HG02970 (cell line): Measurements from ENCODE around the gene MAGEA11.
"Not testable (repeated sequence)": the region's sequence is repeated elsewhere in the genome, so short reads cannot be mapped to it uniquely, and the experiment has no call there.

Experiments used
- ATAC-seq: cut with Tn5 transposase; IDR thresholded peaks from one replicate; pipeline ENCODE4 v1.9.1; 2021; ENCODE audit warnings: mild to moderate bottlenecking, moderate library complexity, moderate number of reproducible peaks; ENCODE audit not compliant: unreplicated experiment, low FRiP score

The MAGEA11 gene

GRCh38 chrX:149716632-149717031 lies 4.8 kb downstream of the MAGEA11 start:
- ATAC-seq, result no peak

GRCh38 chrX:149717803-149718202 lies 5.9 kb downstream of the MAGEA11 start:
- no peak for ATAC-seq

GRCh38 chrX:149718757-149719156 lies 6.9 kb downstream of the MAGEA11 start:
- ATAC-seq, result no peak

GRCh38 chrX:149720021-149720689 lies 8.3 kb downstream of the MAGEA11 start:
- no peak for ATAC-seq

- not testable (repeated sequence) for ATAC-seq
Measured at GRCh38 chrX:149721241-149721640, 9.4 kb downstream of the MAGEA11 start.

GRCh38 chrX:149721778-149722177 lies 9.9 kb downstream of the MAGEA11 start:
- no peak for ATAC-seq

- not testable (repeated sequence) for ATAC-seq
Measured at GRCh38 chrX:149723583-149724118, 11.8 kb downstream of the MAGEA11 start.

GRCh38 chrX:149727308-149727707 lies 15.4 kb downstream of the MAGEA11 start:
- ATAC-seq, result not testable (repeated sequence)

GRCh38 chrX:149742269-149742668 lies 30.4 kb downstream of the MAGEA11 start:
- not testable (repeated sequence) for ATAC-seq

GRCh38 chrX:149746390-149747007 lies 34.6 kb downstream of the MAGEA11 start:
- ATAC-seq, result not testable (repeated sequence)

- ATAC-seq, result no peak
Measured at GRCh38 chrX:149757206-149758067, 45.6 kb downstream of the MAGEA11 start.

- ATAC-seq, result no peak
Measured at GRCh38 chrX:149758068-149758714, 46.3 kb downstream of the MAGEA11 start.

GRCh38 chrX:149758715-149759078 lies 46.8 kb downstream of the MAGEA11 start:
- not testable (repeated sequence) for ATAC-seq

- no peak for ATAC-seq
Measured at GRCh38 chrX:149759824-149760223, 48.0 kb downstream of the MAGEA11 start.

- no peak for ATAC-seq
Measured at GRCh38 chrX:149760965-149761364, 49.1 kb downstream of the MAGEA11 start.

GRCh38 chrX:149761858-149762674 lies 50.2 kb downstream of the MAGEA11 start:
- not testable (repeated sequence) for ATAC-seq

- no peak for ATAC-seq
Measured at GRCh38 chrX:149762696-149763614, 51.1 kb downstream of the MAGEA11 start.
